HepG2 (cell line): Measurements from ENCODE around the gene ZMIZ1. TPM values are rescaled to one million over a fixed set of nuclear protein-coding genes. Genes with fewer than 3 reads are reported as not detected.

ENCODE experiments used
- EP300 ChIP-seq, 3 experiments: sonication (generic) in 1 of 3; formaldehyde crosslinking in 1 of 3; IDR thresholded peaks; 2 replicates each; pipeline versions ENCODE4 v1.5.1 to v1.6.1; 2011 to 2020; ENCODE audit warnings: low read depth in 2 of 3, low read length in 2 of 3, borderline replicate concordance in 1 of 3, improper control_type of control experiment in 1 of 3, mild to moderate bottlenecking in 1 of 3, missing genetic modification reagents in 1 of 3, moderate library complexity in 1 of 3
- NR2C2 ChIP-seq: sonication (generic); formaldehyde crosslinking; IDR thresholded peaks from 2 replicates; pipeline ENCODE4 v1.4.0; 2020; ENCODE audit warnings: missing genetic modification reagents, mild to moderate bottlenecking, moderate library complexity, borderline replicate concordance
- ZNF484 ChIP-seq: sonication (generic); formaldehyde crosslinking; IDR thresholded peaks from 2 replicates; pipeline ENCODE4 v1.5.1; 2020; ENCODE audit warnings: mild to moderate bottlenecking, low read depth, missing genetic modification reagents, borderline replicate concordance
- polyA plus RNA-seq, 8 experiments: library from polyadenylated mRNA; depleted of rRNA in 3 of 8; stranded (reverse) in 7 of 8; unstranded in 1 of 8; fragments of >200 nt; fragmentation: Illumina TruSeq in 4 of 8; extraction: Trizol in 4 of 8; gene quantifications; 2 replicates each; pipeline versions ENCODE4 v1.2.1 to v1.2.3, GENCODE V29; 2011 to 2016; ENCODE audit warnings: low read depth in 4 of 8, missing spikeins in 1 of 8, mixed read lengths in 1 of 8; ENCODE audit not compliant: insufficient read depth in 1 of 8
- total RNA-seq, 5 experiments: library from RNA; depleted of rRNA; stranded (reverse); fragments of >200 nt; fragmentation: Illumina TruSeq; extraction: Trizol; gene quantifications; 2 replicates each; pipeline ENCODE4 v1.2.3, GENCODE V29; 2016; ENCODE audit warnings: low read depth in 1 of 5
- TF ChIP-seq, protein P1 (sequence below), 2 experiments: sonication (generic) in 1 of 2; formaldehyde crosslinking in 1 of 2; IDR thresholded peaks; 2 replicates each; pipeline versions ENCODE4 v1.4.0 to v1.6.1; 2018 to 2020; ENCODE audit warnings: missing genetic modification reagents in 2 of 2, borderline replicate concordance in 1 of 2, low read depth in 1 of 2, mild to moderate bottlenecking in 1 of 2, missing biosample characterization in 1 of 2
- TF ChIP-seq, protein P2 (sequence below): sonication (generic); formaldehyde crosslinking; IDR thresholded peaks from 2 replicates; pipeline ENCODE4 v1.4.0; 2020; ENCODE audit warnings: missing genetic modification reagents, borderline replicate concordance
- TF ChIP-seq, protein P3 (sequence below): sonication (generic); formaldehyde crosslinking; IDR thresholded peaks from 2 replicates; pipeline ENCODE4 v1.4.0; 2020; ENCODE audit warnings: missing genetic modification reagents
- TF ChIP-seq, protein P4 (sequence below): IDR thresholded peaks from 2 replicates; pipeline ENCODE4 v1.6.1; 2012; ENCODE audit warnings: low read length, improper control_type of control experiment
- TF ChIP-seq, protein P5 (sequence below): sonication (generic); formaldehyde crosslinking; IDR thresholded peaks from 2 replicates; pipeline ENCODE4 v1.4.0; 2020; ENCODE audit warnings: missing genetic modification reagents
- TF ChIP-seq, protein P6 (sequence below): sonication (generic); formaldehyde crosslinking; IDR thresholded peaks from 2 replicates; pipeline ENCODE4 v1.8.1; 2023; ENCODE audit warnings: mild to moderate bottlenecking, missing genetic modification reagents

ZMIZ1 gene
- total and polyA plus RNA-seq, 2 of the 13 experiments (the other 11 are each of a cell fraction or from before 2014, with no cell fraction given) = 5.3 to 10.2 TPM

DNA sequence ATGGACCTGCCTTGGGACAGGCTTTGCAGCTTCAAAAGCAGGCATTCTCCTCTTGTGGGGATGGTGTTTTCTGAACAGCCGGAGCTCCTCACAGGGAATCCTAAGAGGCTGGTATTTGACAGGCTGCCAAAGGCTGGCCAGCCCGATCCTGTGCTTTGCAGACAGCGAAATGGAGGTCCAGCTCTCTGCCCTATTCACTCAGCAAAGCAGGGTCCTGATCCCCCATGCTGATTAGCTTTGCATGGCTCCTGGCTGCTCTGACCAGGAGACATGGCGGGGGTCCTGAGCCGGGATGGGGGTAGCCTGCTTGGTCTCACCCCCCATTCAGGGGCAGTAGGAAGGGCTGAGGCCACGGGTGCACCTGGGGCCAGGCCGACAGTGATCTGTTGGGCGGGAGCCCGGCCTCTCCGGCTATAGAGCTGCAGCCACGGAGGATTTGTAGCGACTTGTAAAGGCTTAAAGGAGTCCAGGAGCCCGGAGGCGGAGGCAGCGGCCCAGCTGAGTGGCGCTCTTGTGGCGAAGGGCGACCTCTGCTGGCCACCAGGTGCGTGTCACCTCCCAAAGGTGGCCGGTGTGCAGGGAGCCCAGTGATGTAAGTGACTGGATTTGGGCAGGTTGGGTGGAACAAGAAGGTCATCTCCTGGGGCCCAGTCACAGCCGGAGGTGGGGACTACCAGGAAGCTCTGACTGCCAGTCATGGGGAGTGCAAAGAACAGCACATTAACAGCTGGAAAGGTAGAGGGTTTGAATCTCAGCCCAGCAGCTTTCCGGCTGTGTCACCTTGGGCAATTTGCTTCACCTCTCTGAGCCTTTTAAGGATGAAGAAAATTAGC is 126.5 kb downstream of the ZMIZ1 start (continued):
- TF ChIP-seq, protein P1, sequence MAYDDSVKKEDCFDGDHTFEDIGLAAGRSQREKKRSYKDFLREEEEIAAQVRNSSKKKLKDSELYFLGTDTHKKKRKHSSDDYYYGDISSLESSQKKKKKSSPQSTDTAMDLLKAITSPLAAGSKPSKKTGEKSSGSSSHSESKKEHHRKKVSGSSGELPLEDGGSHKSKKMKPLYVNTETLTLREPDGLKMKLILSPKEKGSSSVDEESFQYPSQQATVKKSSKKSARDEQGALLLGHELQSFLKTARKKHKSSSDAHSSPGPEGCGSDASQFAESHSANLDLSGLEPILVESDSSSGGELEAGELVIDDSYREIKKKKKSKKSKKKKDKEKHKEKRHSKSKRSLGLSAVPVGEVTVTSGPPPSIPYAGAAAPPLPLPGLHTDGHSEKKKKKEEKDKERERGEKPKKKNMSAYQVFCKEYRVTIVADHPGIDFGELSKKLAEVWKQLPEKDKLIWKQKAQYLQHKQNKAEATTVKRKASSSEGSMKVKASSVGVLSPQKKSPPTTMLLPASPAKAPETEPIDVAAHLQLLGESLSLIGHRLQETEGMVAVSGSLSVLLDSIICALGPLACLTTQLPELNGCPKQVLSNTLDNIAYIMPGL (CRISPR knock-in tag; IDR thresholded peaks at IDR 0.05; ENCODE audit: borderline replicate concordance in 1 of 2, low read depth in 1 of 2) = peak; percentile 49 to 60; a peak in 3 of 4 replicates
- TF ChIP-seq NR2C2 = no peak
- no peak for TF ChIP-seq EP300 (IDR thresholded peaks at IDR 0.05; ENCODE audit: low read depth in 2 of 2, low read length in 2 of 2)
- TF ChIP-seq EP300 (CRISPR knock-in tag; IDR thresholded peaks at IDR 0.05; ENCODE audit: borderline replicate concordance) = no peak
- TF ChIP-seq, protein P2, sequence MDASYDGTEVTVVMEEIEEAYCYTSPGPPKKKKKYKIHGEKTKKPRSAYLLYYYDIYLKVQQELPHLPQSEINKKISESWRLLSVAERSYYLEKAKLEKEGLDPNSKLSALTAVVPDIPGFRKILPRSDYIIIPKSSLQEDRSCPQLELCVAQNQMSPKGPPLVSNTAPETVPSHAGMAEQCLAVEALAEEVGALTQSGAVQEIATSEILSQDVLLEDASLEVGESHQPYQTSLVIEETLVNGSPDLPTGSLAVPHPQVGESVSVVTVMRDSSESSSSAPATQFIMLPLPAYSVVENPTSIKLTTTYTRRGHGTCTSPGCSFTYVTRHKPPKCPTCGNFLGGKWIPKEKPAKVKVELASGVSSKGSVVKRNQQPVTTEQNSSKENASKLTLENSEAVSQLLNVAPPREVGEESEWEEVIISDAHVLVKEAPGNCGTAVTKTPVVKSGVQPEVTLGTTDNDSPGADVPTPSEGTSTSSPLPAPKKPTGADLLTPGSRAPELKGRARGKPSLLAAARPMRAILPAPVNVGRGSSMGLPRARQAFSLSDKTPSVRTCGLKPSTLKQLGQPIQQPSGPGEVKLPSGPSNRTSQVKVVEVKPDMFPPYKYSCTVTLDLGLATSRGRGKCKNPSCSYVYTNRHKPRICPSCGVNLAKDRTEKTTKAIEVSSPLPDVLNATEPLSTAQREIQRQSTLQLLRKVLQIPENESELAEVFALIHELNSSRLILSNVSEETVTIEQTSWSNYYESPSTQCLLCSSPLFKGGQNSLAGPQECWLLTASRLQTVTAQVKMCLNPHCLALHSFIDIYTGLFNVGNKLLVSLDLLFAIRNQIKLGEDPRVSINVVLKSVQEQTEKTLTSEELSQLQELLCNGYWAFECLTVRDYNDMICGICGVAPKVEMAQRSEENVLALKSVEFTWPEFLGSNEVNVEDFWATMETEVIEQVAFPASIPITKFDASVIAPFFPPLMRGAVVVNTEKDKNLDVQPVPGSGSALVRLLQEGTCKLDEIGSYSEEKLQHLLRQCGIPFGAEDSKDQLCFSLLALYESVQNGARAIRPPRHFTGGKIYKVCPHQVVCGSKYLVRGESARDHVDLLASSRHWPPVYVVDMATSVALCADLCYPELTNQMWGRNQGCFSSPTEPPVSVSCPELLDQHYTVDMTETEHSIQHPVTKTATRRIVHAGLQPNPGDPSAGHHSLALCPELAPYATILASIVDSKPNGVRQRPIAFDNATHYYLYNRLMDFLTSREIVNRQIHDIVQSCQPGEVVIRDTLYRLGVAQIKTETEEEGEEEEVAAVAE (CRISPR knock-in tag) = no peak
- TF ChIP-seq, protein P3, sequence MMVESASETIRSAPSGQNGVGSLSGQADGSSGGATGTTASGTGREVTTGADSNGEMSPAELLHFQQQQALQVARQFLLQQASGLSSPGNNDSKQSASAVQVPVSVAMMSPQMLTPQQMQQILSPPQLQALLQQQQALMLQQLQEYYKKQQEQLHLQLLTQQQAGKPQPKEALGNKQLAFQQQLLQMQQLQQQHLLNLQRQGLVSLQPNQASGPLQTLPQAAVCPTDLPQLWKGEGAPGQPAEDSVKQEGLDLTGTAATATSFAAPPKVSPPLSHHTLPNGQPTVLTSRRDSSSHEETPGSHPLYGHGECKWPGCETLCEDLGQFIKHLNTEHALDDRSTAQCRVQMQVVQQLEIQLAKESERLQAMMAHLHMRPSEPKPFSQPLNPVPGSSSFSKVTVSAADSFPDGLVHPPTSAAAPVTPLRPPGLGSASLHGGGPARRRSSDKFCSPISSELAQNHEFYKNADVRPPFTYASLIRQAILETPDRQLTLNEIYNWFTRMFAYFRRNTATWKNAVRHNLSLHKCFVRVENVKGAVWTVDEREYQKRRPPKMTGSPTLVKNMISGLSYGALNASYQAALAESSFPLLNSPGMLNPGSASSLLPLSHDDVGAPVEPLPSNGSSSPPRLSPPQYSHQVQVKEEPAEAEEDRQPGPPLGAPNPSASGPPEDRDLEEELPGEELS (CRISPR knock-in tag) = no peak
- TF ChIP-seq, protein P4, sequence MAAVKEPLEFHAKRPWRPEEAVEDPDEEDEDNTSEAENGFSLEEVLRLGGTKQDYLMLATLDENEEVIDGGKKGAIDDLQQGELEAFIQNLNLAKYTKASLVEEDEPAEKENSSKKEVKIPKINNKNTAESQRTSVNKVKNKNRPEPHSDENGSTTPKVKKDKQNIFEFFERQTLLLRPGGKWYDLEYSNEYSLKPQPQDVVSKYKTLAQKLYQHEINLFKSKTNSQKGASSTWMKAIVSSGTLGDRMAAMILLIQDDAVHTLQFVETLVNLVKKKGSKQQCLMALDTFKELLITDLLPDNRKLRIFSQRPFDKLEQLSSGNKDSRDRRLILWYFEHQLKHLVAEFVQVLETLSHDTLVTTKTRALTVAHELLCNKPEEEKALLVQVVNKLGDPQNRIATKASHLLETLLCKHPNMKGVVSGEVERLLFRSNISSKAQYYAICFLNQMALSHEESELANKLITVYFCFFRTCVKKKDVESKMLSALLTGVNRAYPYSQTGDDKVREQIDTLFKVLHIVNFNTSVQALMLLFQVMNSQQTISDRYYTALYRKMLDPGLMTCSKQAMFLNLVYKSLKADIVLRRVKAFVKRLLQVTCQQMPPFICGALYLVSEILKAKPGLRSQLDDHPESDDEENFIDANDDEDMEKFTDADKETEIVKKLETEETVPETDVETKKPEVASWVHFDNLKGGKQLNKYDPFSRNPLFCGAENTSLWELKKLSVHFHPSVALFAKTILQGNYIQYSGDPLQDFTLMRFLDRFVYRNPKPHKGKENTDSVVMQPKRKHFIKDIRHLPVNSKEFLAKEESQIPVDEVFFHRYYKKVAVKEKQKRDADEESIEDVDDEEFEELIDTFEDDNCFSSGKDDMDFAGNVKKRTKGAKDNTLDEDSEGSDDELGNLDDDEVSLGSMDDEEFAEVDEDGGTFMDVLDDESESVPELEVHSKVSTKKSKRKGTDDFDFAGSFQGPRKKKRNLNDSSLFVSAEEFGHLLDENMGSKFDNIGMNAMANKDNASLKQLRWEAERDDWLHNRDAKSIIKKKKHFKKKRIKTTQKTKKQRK = no peak
- TF ChIP-seq ZNF484 (CRISPR knock-in tag) = no peak
- TF ChIP-seq, protein P5, sequence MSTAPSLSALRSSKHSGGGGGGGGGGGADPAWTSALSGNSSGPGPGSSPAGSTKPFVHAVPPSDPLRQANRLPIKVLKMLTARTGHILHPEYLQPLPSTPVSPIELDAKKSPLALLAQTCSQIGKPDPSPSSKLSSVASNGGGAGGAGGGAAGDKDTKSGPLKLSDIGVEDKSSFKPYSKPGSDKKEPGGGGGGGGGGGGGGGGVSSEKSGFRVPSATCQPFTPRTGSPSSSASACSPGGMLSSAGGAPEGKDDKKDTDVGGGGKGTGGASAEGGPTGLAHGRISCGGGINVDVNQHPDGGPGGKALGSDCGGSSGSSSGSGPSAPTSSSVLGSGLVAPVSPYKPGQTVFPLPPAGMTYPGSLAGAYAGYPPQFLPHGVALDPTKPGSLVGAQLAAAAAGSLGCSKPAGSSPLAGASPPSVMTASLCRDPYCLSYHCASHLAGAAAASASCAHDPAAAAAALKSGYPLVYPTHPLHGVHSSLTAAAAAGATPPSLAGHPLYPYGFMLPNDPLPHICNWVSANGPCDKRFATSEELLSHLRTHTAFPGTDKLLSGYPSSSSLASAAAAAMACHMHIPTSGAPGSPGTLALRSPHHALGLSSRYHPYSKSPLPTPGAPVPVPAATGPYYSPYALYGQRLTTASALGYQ = no peak
- TF ChIP-seq, protein P6, sequence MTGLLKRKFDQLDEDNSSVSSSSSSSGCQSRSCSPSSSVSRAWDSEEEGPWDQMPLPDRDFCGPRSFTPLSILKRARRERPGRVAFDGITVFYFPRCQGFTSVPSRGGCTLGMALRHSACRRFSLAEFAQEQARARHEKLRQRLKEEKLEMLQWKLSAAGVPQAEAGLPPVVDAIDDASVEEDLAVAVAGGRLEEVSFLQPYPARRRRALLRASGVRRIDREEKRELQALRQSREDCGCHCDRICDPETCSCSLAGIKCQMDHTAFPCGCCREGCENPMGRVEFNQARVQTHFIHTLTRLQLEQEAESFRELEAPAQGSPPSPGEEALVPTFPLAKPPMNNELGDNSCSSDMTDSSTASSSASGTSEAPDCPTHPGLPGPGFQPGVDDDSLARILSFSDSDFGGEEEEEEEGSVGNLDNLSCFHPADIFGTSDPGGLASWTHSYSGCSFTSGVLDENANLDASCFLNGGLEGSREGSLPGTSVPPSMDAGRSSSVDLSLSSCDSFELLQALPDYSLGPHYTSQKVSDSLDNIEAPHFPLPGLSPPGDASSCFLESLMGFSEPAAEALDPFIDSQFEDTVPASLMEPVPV (CRISPR knock-in tag) = no peak
